Fibroblast of skin of abdomen (primary cell): ENCODE results near the gene ARL8A.
"Not testable (repeated sequence)": the region's sequence is repeated elsewhere in the genome, so short reads cannot be mapped to it uniquely, and the experiment has no call there.

ENCODE experiments used
- DNase-seq: peaks from one replicate; pipeline ENCODE4 v3.0.0-alpha.2; 2013

ARL8A gene

DNA sequence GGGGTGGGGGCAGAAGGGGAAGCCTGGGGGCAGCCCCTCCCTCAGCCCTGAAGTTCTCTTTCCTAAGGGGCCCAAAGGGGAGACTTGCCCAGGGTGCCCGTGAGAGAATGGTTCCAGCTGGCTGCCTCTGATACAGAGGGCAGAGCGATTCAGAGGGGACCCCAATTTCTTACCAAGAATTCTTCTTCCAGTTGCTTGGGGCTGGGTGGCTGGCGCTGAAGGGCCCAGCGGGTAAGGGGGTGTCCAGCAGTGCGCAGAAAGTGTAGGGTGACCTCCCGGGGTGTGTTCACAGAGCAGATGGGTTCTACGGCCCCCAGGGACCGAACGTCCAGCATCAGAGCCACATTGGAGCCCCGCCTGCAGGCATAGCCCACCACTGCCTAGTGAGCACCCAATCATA lies 13.4 kb upstream of the ARL8A start:
- no peak for DNase-seq

DNA sequence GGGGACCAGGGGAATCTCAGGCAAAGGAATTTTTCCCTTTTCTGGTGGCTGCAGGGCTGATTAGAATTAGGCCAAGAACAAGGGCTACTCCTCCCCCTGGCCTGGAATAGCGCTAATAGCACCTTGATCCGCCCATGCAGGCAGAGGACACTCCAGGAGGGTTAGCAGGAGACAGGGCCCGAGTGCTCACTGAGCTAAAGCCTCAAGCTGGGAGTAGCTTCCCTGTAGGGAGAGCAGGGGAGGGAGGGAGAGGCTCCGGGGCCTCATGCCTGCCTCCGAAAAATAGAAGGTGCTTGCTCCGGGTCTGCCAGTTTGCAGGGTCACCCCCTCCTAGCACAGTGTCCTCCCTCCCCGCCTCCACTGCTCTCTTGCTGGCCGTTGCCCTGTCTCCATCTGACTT lies 12.1 kb upstream of the ARL8A start:
- DNase-seq: no peak

DNA sequence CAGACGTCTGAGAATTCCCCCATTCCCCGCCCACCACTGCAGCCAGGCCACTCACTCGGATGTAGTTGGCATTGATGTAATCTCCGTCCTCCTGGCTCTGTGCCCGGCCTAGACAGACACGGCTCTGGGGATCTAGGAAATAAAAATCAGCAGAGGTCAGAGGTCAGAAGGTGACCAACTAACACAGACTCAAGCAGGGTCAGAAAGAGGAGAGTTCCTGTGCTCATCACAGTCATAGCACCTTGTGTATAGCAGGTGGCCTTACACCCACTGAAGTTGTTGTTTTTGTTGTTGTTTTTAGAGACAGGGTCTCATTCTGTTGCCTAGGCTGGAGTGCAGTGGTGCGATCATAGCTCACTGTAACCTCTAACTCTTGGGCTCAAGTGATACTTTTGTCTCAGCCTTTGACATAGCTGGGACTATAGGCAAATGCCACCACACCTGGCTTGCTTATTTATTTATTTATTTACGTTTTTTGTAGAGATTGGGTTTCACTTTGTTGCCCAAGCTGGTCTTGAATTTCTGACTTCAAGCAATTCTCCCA lies 11.0 kb upstream of the ARL8A start:
- DNase-seq: no peak

DNA sequence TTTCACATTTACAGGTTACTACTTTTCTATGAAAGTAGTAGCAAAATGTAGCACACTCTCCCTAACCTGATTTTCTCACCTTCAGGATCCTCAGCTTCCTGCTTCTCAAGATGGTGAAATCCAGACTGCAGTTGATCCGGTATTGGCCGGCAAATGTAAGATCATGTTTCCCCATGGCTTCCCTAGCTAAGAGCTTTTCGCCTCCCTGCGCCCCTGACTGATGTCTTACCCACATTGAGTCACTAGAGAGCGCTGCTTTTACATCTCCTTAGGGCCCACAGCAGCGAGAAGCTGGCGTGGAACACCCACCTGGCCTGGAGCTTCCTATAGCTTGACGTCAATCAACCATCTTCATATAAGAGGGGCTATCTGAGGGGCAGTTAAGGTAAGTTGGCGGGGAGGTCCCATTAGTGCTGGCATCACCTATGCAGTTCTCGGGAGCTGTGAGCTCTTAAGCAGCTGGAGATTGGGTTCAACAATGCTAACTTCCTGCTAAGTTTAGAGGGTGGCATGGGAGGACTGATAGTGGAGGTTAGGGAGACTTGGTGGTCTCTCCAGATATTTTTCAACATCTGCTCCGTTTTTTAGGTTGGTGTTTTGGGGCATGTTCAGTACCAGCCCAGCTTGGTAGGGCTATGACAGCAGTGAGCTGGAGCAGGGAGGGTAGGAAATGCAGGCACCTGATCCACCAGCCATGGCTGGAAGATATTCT lies 10.4 kb upstream of the ARL8A start:
- DNase-seq: peak; percentile 57

DNA sequence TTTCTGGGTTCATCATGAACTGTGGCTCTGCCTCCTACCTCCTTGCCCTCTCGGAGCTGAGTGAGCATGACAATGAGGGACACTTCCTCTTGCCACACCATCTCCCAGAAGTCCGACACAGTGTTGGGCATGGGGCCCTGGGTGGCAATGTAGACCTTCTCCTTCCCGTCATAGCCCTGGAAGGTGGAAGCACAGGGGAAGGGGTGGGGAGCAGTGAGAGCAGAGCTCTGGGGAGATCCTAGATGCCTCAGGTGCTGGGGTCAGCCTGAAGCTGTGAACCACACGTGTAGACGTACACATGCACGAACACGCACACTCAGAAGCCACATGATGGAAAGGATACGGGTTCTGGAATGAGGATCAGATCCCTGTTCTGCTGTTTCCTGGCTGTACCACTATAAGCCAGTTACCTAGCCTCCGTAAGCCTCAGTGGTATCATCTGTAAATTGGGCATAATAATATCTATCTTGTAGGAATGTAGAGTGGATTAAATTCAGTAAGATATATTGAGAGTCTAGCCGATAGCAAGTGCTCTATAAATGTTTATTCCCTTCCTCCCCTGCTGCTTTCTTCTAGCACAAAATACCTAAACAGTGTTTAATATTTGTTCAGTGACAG lies 9.7 kb upstream of the ARL8A start:
- DNase-seq: no peak

DNA sequence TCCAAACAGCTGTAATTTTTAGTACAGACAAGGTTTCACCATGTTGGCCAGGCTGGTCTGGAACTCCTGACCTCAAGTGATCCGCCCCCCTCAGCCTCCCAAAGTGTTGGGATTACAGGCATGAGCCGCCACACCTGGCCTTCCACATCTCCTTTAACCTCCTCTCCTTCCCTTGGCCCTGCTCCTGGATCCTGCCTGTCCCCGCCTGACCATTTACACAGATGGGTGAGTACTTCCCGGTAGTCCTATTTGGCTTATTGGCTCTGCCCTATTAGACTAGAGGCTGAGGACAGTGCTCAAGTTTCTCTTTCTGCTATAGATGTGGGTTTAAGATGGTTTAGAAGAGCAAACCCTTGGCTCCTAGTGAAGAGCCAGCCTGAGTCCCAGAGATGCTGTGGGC lies 8.7 kb upstream of the ARL8A start:
- no peak for DNase-seq

DNA sequence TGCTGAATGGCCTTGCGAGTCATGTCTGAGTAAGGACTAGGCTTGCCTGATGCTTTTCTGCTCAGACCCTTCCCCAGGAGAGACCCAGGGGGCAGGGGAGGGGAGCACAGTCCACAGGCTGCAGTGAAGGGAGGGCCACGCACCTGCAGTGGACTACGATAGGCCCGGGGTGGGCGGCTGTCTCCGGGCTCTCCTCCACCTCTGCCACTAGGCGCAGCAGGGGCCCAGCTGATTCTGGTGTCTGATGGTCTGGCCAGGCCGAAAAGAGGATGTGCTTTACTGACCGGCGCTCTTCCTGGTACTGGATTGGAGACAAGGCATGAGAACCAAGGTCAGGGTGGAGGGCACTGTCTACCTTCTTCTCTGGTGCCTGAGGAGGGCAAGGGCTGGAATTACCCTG lies 7.9 kb upstream of the ARL8A start:
- no peak for DNase-seq

DNA sequence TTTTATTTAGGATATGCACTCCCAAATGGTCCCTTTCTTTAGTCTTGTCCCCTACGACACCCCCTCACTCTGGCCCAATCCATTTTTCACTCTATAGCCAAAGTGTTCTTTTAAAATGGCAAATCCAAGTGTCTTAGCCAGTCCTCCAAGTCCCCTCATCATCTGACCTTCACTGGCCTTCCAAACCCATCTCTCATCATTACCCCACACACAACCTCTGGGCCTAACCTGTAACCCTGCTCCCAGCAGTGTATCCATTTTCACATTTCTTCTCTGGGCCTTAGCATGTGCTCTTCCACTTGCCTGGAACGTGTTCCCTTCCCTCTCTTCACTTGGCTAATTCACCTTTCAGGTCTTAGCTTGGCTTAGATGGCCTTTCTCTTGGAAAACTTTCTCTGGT lies 6.5 kb upstream of the ARL8A start:
- DNase-seq: no peak

DNA sequence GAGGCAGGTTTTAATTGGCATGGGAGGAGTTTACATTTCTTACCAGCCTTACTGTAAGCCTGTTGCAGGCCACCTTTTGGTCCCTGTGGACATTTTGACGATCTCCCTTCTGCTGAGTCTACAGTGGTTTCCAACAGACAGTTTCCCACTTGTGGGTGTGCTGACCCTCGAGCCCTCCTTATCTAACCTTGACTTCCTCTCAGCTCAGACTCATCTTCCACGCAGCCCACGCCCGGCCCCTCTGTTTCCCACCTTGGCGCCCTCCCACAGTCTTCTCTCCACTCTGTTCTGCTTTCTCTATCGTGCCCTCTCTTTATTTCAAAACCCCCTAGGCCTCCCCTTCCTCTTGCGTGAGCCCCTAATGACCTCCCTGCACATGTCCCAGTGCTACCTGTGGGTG lies 6.1 kb upstream of the ARL8A start:
- no peak for DNase-seq

DNA sequence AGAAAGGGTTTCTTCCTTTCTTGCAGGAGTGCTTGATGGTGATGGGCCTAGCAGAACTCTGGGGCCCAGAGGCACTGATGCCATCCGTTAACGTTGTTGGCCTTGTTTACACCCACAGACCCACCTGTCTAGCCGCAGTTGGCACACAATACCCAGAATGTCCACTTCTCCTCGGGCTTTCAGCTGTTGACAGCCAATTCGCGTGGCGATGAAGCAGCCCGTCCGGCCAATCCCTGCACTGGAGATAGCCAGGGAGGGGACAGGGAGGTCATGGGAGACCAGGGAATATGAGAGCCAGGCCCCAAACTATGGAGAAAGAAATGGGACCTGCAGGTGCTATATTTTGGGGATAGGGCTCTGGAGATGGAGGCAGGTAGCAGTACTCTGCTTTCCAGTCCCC lies 5.7 kb upstream of the ARL8A start:
- no peak for DNase-seq

DNA sequence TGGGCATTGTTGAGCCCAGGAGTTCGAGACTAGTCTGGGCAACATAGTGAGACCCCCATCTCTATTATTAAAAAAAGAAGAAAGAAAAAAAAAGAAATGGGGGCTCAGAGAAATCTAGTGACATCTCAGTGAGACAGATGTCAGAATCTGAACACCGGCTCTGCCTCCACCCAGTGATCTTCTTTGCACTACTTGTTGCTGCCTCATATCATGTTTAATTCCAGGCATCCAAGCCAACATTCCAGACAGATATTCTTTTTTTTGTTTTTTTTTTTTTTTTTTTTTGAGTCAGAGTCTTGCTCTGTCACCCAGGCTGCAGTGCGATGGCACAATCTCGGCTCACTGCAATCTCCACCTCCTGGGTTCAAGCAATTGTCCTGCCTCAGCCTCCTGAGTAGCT lies 5.0 kb upstream of the ARL8A start:
- DNase-seq: no peak

DNA sequence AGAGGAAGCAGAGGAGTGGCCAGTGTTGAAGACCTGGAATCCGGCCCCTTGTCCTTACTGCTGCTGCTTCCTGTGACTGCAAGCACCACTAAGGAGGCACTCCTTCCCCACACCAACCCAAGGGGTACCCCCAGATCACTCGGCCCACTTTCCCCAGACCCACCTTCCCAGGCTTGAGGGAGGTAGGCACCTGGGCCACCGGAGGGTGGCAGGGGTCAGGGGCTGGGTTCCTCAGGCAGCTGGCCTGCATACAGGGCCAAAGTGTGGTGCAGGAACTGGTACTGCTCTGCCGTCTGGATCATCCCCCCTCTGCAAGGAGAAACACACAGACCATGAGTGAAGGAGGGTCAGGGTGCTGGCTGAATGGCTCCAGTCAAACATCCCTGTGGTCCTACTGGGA lies 3.9 kb upstream of the ARL8A start:
- no peak for DNase-seq

DNA sequence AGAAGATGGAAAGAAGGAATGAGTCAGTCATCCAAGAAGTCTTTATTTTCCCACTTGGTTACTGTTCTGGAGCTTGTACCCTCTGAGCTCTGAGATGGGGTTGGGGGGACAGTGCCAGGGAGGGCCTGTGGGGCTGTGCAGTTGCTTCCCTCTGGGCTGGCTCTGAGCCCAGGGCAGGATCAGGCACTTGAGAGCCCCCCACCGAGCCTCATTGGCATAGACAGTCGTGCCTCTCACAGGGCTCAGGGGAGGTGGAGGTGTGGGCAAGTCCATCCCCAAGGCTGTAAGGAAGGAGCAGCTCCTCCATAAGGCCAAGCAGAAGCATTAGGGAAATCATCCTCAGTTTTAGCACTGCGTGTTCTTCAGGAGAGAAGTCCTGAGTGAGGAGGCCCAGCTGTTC lies 2.5 kb upstream of the ARL8A start:
- DNase-seq: no peak

DNA sequence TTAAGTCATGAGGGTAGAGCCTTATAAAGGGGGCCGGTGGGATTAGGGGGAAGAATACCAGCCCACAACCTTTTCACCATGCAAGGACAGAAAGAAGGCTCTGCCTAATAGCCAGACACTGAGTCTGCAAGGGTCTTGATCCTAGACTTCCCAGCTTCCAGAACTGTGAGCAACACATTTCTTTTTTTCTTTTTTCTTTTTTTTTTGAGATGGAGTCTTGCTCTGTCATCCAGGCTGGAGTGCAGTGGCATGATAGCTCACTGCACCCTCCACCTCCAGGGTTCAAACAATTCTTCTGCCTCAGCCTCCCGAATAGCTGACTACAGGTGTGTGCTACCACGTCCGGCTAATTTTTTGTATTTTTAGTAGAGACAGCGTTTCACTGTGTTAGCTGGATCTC lies 1.7 kb upstream of the ARL8A start:
- DNase-seq: no peak

DNA sequence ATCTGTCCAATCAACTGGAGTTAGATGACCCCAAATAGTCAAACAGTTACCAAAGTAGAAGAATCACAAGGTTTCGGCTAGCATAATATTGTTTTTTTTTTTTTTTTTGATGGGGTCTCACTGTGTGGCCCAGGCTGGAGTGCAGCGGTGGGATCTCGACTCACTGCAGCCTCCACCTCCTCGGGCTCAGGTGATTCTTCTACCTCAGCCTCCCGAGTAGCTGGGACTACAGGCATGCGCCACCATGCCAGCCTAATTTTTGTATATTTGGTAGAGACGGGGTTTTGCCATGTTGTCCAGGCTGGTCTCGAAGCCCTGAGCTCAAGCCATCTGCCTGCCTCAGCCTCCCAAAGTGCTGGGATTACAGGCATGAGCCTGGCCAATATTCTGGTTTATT lies 1.2 kb upstream of the ARL8A start:
- DNase-seq: not testable (repeated sequence)

DNA sequence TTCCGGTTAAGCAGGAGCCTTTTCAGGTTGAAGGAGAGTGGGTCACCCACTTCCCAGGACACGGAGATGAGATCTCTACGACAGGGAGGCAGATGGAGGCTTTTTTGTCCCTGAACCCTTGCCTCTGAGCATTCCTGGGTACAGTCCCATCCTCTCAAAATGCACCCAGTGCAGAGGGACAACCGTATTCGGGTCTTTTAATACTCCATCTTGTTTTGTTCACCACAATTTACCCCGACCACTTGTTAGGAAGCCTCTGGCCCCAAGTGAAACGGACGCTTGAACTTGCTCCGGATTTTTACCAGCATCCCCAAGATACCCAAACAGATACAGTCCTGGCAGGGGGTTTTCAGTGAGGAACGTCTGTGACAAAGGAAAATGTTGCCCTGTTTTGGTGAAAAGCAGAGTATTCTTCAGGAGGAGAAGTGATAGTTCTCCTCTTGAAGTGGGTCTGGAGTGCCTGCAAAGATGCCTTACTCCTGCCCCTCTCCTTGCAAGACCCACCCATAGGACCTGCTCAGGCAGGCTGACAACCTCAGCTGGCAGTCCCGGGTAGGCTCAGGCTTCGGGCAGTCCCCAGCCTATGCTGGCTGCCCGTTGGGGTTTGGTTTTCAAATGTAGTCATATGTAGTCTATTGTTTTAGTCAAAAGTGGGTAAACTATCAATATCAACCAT lies 669 bp upstream of the ARL8A start:
- DNase-seq: no peak

DNA sequence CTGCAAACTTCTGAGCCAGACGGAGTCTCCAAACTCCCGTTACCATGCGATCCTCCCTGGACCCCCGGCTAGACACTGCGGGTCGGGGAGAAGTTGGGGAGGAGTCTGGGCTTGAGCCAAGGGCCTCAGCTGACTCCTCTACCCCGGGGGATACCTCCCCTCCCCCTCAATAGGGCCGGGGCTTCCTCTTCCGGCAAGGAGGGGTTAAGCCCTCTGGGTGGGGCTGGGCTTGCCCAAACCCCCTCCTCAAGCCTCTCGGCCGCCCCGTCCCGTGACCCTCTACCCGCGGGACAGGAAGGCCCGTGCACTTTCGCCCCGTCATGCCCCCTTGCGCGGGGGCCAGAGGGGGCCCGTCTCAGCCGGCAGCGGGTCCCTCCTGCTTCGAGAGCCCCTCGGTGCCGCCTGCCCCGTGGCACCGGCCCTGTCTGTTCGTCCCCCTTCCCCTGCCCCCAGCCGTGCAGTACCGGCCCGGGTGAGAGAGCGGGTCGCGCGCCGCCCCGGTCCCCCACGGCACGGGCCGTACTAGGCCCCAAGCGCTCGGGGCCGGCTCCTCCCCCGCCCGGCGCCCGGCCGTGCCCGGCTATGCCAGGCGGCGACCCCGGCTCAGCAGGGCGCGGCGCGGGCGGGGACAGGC lies 652 bp downstream of the ARL8A start:
- no peak for DNase-seq

DNA sequence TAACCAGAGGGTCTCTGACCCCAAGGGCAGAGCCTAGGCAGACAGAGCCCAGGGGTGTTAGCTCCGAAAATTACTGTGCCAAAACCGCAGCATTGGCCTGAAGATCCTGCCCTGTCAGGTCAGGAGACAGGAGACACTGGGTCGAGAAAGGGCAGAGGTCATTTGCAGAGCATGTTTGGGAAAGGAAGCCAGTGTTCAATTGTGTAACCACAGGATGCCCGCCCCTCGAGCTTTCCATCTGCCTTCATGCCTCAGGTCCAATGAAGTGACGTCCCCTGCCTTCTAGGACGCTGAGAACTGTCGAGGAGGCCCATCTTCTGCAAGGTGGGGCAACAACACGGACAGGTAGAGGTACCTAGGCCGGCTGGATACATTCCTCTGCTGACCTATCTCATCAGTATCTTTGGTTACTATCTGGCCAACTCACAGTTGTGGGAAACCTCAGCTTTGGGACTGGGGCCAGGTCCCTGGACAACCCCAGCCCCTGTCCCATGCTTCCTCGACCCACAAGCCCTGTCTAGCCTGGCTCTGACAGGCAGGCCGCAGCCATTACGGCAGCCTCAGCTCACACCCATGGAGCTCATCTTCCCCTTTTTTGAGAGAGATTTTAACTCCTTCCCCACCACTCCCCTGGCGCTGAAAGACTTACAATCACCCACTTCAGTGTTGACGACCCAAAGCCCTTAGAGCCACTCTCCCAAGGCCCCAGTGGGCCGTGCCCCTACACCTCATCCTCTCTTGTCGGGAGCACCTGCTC lies 1.3 kb downstream of the ARL8A start:
- DNase-seq: no peak

DNA sequence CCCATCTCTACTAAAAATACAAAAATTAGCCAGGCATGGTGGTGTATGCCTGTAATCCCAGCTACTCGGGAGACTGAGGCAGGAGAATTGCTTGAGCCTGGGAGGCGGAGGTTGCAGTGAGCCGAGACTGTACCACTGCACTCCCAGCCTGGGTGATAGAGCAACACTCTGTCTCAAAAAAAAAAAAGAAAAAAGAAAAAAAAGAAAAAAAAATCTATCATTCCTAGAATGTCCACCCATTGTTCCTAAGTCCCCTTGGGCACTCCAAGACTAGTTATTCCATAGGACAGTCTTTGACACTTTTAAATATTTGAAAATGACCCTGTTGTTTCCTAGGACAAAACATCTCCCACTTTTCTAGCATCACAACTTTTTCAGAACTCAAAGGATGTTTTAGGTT lies 3.1 kb downstream of the ARL8A start:
- DNase-seq: not testable (repeated sequence)

DNA sequence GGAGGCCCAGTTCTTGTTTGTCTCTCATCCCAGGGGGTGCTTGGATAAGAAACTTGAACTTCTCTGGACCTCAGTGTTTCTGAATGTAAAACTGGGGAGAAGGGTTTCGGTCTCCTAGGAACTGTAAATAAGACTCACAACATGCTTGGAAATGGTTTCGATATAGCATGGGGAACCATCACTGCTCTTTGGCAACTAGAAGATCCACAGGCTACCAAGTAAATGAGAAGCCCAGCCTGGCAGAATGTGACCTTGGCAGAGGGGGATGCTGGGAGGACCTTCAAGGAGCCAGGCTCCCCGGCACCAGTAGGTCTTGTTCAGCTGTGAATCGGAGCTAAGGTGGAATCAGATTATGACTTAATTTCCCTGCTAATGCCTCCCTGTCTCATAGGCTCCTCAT lies 3.7 kb downstream of the ARL8A start:
- DNase-seq: no peak

DNA sequence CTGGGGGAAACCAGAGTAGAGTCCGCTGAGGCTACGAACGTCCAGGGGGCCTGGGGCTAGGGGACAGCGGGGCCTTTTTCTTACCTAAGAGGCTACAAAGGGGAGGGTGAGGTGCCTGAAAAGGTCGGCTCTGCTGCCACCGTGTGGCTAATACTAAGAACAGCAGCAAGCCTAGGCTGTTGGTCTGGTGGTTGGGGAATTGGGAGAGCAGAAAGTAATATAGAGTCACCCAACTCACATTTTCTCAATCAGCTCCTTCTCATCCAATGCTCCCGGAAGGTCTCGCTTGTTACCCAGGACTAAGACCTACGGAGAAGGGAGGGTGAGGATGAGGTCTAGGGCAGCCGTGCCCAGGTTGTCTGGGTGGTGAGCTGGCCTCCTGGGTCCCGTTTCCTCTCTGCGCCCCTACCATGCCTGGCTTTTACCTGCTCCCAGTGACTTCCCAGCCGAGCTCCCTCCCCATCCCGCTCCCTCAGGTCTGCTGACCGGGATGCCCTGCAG lies 9.3 kb downstream of the ARL8A start:
- DNase-seq: peak; percentile 52

DNA sequence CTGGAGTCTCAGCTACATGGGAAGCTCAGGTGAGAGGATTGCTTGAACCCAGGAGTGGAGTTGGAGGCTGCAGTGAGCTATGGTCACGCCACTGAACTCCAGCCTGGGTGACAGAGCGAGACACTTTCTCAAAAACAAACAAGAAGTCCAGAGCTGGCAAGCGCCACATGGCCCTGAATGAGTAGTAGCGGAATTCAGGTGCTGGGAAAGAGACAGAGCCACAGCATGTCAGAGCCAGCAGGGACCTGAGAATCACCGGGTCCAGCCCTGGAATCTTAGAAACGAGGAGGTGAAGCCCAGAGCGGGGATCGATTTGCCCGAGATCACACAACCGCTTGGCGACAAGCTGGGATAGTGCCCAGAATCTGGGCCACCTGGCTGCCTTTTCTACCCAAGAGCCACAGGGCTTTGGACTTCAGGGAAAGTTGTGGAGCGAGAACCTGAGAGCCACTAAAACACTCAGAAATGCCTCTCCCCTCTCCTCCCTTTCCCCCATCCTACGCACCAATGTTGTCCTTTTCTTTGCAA lies 9.8 kb downstream of the ARL8A start:
- DNase-seq: no peak
